NCI-H82 (cell line): ENCODE results near the gene CDC5L.
"Not testable (repeated sequence)": the region's sequence is repeated elsewhere in the genome, so short reads cannot be mapped to it uniquely, and the experiment has no call there.

Experiments
- DNase-seq: peaks from one replicate; lab custom pipeline; 2025; lab: John Stamatoyannopoulos, UW

CDC5L gene

DNA sequence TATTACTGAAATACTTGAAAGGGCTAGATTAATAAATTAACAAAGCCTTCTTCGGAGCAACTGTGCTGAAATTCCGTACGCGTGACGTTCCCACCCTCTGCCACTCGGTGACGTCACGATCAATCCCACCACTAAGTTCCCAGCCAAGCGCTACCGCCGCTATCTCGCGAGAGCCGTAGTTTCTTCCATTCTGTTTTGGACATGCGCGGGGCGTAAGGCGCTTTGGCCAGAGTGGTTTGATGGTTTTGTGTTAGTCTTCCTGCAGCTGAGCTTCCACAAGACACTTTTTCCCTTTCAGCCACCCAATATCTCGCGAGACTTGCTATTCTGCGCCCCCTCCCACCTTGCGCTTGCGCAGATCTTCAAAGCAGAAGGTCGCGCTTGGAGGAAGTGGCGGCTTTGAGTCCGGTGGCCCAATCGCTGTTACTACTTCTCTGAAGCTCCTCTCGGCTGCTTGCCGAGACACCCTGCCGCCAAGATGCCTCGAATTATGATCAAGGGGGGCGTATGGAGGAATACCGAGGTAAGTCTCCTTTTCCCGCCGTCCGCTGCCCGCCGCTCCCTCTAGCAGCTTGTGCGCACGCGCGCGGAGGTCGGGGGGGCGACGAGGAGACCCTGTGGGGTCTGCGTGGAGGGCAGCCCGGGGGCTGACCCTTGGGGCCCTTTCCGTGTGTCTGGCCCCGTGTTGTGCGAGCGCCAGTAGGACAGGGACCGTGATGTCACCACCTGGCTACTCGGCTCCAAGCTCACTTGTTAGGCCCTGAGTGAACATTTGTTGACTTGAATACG is at the start of gene CDC5L:
Gene CDC5L (plus strand): TSS at position 361 of the 789 bp plus-strand sequence. CDS start 118 bp downstream, at position 479.
- DNase-seq, result peak; percentile 99

DNA sequence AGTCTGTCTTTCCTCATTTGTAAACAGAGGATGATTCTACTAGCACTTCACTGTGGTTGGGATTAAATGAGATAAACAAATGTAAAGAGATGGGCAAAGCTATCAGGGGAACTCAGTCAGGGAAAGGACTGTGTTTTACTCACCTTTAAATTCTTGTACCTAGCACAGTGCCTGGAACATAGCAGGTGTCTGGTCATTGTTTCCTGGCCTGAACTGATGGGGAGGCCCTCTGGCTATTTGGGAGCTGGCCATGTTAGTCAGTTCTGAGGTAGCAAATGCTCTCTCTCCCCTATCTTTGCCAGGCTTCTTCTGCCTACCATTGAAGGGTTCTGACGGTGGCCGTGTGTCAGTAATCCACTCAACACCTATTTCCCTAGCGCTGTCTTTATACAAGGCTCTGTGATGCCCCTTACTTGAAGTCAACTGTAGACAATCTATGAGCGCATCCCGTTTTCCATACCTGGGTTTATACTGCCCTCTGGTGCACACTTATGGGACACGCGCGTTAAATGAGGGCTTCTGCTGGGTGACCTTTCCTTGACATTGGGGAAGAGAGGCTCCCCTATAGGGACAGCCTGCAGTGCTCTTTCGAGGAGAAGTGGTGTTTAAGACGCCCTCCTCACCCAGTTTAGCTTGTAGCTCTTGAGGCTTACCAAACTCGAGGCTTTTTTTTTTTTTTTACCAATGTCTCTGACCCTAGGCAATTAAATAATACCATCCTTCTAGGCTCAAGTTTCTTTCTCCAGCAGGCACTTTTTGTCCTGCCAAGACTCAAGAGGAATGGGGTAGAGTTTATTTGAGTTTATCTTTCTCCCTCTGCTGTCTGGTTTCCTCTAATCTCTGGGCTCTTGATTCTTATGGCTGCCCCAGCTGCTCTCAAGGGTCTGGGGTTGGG is 49.0 kb upstream of the CDC5L start:
- DNase-seq, result peak; percentile 91

DNA sequence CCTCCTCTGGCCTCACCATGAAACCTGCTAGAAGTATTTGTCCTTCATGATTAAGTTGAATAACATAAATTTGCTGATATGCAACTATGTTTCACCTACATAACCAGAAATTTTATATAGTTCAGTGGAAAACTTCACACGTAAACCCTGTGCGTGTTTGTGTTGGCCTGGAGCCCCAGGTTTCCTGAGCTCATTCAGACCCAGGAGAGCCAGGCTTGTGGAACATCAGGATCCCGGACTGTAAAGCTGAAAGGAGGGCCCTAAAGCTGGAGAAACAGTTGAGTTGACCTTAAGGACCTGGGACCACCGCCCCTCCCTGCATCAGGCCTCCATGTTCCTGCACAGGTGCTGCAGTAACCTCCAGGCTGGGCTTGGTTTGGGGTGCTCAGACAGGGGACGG is 48.2 kb upstream of the CDC5L start:
- DNase-seq, result no peak

DNA sequence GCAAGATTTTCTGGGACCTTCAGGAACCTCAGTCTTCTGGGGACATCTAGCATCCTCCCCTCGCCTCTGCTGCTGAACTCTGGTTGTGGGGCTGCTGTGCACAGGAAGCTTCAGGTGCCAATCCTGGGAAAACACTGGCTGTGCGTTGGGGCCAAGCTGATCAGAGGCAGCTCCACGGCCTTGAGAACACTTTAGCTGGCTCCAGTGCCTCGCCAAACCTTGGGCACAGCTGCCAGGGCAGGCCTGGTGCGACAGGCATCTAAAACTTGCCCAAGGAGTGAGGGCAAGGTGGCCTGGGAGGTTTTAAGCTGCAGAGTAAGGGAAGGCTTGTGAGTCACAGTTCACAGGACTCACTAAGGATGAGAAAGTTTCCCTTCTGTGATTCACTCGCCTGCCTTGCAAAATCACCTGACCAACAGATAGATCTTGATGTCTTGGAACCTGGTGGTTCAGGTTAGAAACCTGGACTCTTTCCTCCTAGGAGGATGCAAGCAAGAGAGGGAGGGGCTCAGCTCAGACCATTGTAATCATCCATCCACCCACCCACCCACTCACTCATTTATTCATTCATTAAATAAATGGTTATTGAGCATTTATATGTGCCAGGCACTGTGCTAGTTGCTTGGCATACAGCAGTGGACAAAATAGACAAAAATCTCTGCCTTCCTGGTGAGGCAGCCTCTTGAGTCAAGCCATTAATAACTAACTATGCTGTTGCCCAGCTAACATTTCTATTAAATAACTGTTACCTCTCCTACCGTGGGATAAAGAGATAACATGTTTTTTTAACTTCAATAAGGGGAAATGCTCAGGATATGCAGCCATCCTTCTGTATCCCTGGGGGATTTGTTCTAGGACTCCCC is 47.5 kb upstream of the CDC5L start:
- DNase-seq, result no peak

DNA sequence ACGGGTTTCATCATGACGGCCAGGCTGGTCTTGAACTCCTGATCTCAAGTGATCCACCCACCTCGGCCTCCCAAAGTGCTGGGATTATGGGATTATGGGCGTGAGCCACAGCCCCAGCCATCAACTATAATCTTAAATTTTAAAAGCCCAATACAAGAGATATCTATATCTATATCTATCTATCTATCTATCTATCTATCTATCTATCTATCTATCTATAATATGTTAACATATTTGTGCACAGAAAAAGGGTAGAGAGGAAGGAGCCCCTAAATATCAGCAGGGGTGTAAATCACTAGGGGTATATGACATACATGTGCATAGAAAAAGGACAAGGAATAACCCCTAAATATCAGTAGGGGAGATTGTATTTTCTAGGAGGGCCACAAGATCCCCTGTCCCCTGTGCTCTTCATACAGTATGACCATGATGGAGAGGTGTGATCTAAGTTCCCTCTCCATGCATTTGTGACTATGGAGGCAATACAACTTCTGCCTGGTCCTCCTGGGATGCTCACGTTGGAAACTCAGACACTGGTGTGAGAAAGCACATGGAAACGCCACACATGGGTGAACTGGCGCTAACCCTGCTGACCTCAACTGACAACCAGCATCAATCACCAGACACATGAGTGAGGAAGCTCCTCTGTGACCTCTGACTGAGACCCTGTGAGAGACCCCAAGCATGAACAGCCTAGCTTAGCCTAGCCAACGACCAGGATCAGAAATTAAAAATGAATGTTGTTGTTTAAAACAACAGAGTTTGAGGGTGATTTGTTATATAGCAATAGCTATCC is 46.2 kb upstream of the CDC5L start:
- no peak for DNase-seq

DNA sequence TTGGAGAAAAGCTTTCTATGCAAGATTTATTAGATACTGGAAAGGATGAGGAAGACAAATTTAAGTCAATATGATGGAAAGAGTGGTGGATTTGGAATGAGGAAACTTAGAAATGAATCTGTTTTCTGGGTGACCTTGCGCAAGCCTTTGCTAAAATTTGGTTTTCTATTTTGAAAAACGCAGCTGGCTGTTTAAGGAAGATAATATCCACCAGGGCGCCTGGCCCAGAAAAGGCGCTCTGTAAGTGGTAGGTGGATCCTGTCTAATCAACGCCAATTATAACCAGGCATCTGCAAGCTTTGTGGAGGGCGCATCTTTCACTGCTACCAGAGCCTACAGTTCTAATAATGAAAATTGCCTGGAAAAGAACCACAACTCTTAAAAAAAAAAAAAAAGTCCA is 45.5 kb upstream of the CDC5L start:
- DNase-seq, result no peak

DNA sequence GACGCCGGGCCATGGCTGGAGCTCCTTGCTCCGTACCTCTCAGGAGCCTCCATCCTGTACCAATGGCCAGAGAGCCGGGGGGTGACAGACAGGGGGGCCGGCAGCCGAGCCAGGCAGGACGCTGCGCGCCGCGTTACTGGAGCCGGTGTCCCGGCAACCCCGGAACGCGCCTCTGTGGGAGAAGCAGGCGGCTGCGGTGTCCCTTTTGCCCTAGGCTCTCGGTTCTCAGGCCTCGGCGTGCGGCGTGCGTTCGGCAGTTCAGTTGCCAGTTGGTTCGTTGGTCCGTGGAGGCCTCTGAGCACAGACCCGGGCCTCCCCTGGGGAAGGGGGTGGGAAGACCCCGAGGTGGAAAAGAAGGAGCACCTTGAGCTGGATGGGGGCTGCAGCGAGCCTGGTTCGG is 45.0 kb upstream of the CDC5L start, which contains the start of gene SPATS1:
Gene SPATS1 (plus strand): TSS at position 162 of the 400 bp plus-strand sequence. CDS start 446 bp downstream, outside the sequence.
- no peak for DNase-seq

DNA sequence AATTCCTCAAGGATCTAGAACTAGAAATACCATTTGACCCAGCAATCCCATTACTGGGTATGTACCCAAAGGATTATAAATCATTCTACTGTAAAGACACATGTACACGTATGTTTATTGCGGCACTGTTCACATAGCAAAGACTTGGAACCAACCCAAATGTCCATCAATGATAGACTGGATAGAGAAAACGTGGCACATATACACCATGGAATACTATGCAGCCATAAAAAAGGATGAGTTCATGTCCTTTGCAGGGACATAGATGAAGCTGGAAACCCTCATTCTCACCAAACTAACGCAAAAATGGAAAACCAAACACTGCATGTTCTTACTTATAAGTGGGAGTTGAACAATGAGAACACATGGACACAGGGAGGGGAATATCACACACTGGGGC is 40.7 kb upstream of the CDC5L start:
- DNase-seq, result not testable (repeated sequence)

DNA sequence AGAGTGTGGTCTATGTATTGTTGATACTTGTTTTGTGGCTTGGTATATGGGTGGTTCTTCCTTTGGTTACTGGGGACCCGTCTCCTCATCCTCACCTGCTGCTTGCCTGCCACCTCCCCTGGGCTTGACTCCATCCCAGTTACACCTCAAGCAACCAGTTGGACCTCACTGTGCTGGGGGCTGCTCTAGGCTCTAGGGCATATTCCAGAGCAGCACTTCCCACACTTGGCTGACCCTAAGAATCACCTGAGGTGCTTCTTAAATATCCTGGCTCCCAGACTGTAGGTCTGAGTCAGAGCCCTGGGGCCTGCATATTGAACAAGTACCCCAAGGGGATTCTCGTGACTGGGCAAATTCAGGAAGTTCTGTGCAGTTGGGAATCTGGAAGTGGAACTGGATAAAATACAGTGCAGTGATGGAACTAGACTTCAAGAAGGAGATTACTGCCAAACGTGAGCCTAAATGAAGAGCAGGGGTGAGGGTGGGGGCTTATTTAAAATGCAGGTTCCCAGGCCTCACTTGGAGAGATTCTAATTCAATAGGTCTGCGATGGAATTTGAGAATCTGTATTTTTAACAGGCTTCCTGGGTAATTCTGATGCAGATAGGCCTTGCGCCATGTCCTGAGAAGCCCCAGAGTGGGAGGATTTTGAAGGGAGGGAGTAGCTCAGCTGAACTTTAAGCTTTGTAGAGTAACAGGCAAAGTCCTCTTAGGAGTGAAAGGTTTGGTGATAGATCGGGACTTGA is 37.4 kb upstream of the CDC5L start:
- no peak for DNase-seq

DNA sequence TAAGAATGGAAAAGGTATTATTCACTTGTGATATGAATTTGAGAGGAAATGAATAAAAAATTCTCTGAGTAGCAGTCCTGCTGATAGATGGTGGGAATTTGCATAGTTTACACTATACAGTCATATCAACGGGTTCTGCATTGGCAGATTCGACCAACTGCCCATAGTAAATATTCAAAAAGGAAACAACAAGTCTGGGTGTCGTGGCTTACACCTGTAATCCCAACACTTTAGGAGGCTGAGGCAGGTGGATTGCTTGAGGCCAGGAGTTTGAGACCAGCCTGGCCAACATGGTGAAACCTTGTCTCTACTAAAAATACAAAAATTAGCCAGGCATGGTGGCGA is 36.9 kb upstream of the CDC5L start:
- not testable (repeated sequence) for DNase-seq

DNA sequence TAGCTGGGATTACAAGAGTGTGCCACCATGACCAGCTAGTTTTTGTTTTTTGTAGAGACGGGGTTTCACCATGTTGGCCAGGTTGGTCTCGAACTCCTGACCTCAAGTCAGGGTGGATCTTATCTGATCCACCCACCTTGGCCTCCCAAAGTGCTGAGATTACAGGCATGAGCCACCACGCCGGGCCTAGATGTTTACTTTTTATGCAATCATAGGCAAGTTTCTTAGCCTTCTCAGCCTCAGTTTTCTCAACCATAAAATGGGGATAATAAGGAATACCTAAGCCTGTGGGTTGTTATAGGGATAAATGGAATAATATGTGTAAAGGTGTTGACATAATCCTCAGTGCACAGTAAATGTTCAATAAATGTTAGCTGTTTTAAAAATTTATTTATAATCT is 35.2 kb upstream of the CDC5L start:
- DNase-seq, result no peak

DNA sequence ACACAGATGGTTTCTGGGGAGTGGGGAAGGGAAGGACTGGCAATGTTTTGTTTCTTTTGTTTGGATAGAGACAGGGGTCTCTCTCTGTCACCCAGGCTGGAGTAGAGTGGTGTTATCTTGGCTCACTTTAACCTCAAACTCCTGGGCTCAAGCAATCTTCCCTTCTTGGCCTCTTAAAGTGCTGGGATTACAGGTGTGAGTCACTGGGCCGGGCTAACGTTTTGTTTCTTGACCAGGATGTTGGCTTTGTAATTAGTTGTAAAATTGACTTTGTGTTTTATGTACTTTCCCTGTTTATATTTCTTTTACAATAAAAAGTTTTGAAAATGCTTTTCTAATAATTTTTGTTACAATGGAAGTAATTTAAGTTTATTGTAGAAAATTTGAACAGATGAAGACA is 34.2 kb upstream of the CDC5L start:
- no peak for DNase-seq

DNA sequence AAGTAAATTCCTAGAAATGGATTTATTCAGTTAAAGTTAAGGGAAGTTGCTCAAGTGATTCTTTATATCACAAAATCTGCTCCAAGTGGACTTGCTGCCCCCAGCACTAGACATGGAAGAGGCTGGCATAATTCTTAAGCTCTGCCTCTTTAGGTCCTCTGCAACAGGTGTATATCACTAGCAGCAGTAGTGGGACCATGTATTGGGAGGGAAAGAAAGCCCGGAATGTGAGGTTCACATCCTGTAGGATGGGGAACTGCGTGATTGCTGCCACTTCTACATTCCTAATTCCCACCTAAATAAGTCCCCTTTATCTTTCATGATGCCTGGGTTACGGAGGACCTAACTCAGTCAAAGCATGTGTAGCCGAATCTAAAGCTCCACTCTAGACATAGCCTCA is 31.9 kb upstream of the CDC5L start:
- DNase-seq, result no peak

DNA sequence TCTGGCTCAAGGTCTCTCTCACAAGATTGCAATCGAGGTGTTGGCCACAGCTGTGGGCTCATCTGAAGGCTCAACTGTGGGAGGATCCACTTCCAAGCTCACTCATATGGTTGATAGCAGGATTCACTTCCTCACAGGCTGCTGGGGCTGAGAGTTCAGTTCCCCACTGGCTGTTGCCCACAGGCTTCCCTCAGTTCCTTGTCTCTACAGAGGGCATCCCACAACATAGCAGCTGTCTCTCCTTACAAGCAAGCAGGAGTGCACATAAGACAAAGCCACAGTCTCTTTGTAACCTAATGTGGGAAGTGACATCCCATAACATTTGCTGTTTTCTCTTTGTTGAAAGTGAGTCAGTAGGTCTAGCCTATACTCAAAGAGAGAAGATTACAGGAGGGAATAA is 31.0 kb upstream of the CDC5L start:
- no peak for DNase-seq

DNA sequence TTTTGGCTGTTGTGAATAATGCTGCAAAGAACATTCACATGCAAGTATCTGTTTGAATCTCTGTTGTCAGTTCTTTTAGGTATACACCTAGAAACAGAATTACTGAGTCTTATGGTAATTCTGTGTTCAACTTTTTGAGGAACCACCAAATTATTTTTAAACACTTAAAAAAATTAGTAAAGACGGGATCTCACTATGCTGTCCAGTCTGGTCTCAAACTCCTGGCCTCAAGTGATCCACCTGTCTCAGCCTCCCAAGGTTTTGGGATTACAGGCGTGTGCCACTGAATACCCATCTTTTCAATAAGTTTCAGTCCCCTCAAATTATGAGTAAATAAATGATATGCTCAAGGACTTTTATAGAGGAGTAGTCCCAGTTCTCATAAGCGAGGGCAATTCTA is 27.5 kb upstream of the CDC5L start:
- DNase-seq, result no peak

DNA sequence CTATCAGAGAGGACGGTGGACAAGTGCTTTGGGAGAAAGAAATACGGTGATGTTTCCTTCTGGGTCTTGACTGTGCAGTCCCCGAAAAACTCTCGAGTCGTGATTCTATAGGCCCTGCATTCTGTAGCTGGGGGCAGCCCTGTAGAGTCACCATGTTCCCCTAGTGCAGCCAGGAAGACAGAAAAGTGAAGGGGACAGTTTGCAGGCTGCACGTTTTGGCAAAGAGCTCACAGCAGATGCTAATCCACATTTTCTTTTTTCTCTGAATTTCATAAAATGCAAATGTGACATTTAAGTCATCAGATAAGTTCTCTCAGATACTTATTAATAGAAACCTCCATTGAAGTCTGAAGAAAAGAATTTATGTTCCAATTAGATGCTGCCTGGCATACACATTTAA is 25.6 kb upstream of the CDC5L start:
- no peak for DNase-seq

DNA sequence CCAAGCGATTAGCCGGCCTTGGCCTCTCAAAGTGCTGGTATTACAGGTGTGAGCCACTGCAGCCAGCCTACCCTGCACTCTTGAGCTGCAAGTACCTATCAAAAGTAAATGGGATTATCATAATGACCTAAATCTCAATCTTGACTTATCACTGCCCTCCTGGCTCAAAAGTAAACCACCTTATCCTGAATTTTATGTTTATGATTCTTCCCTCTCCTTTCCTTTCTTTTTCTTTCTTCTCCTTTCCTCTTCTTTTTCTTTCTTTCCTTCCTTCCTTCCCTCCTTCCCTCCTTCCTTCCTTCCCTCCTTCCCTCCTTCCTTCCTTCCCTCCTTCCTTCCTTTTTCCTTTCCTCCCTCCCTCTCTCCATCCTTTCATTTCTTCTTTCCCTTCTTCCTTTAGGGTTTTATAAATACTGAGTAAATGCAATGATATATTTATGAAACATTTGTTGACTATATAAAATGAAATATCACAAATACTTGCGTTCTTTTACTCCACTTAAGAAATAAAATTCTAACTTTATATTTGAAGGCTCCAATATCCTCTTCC is 24.1 kb upstream of the CDC5L start:
- peak; percentile 64 for DNase-seq

DNA sequence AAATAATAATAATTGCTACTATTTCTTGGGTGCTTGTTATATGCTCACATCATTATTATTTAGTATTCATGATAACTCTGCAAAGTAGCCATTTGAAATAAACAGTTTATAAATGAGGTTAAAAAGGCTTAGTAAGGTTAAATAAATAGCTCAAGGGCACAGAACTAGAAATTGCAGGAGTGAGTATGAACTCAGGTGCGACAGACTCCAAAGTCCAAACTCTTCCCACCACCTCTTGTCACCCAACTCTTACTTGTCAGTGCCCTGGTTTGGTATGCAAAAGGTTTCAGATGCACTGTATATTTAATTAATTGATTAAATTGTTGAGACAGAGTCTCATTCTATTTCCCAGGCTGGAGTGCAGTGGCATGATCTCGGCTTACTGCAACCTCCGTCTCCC is 20.7 kb upstream of the CDC5L start:
- DNase-seq, result no peak

DNA sequence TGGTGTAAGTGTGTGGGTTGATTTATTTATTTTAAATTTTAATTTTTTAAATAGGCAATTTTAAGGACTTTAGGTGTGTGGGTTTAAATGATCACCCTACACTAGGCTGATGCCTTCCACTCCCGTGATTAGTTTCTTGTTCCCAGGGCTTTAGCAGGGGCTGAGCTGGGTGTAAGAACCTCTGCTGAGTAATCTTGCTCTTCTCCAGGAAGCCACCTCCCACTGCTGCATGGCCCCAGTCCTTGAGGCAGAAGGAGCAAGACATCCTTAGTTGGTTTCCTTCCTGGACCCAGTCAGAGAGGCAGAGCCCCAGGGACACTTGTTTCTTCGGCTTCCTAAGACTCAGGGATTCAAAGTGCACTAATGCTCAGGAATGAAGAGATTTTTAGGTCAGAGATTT is 19.8 kb upstream of the CDC5L start:
- DNase-seq, result peak; percentile 29

DNA sequence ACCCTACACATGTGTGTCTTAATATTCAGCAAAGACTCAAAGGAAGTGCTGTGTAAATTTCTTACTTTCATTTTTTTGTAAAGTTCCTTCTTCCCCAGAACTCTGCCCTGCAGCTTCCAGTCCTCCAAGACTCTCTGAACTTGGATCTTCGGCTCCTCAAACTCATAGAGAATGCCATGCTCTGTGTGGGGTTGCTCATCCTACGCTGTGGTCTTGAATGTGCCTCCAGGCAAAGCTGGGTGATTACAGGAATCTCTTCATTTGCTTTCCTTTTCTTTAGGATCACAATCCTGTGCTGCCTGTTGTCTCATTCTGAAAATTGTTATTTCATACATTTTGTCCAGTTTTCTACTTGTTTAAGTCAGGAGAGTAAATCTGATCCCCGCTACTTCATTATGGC is 14.5 kb upstream of the CDC5L start:
- no peak for DNase-seq
